IMR-90 (cell line): ENCODE measurements around the gene DNAJC25. TPM values are rescaled to one million over a fixed set of nuclear protein-coding genes. Genes with fewer than 3 reads are reported as not detected.

Experiments
- ATAC-seq: fragments of 200-7000 bp; cut with Tn5 transposase; 2 replicates; pipeline ENCODE4 v1.9.1; 2020; ENCODE audit warnings: low read depth, mild to moderate bottlenecking, moderate library complexity
- BruUV-seq: library from RNA; stranded (reverse); fragments of 400-500 nt; replicated peaks from 2 replicates; lab custom pipeline; 2021; lab: Mats Ljungman, UMichigan
- CTCF ChIA-PET: fragments of 300-600 bp; formaldehyde crosslinking; extraction: SDS; loops from one replicate; lab custom pipeline; 2021; ENCODE audit warnings: antibody characterized with exemption; lab: Yijun Ruan, JAX
- POLR2A ChIA-PET: fragments of 300-600 bp; sonication (Branson Sonifier 250); formaldehyde crosslinking; loops from one replicate; lab custom pipeline; 2022; ENCODE audit warnings: antibody characterized with exemption; ENCODE audit not compliant: unreplicated experiment; lab: Charles Lee
- DNase-seq: peaks from one replicate; pipeline ENCODE4 v3.0.0; 2013
- H2AFZ ChIP-seq: replicated peaks from 2 replicates; pipeline ENCODE3; 2013; ENCODE audit warnings: low read length, mild to moderate bottlenecking; ENCODE audit not compliant: poor library complexity
- H2AK5ac ChIP-seq: 2 replicates; pipeline ENCODE4 v1.6.1; 2013; ENCODE audit warnings: low read depth, low read length, inconsistent platforms
- H2AK9ac ChIP-seq: replicated peaks from 2 replicates; pipeline ENCODE3; 2013; ENCODE audit warnings: mild to moderate bottlenecking, low read depth, low read length, moderate library complexity; ENCODE audit not compliant: poor library complexity
- H2BK120ac ChIP-seq: 2 replicates; pipeline ENCODE4 v1.6.1; 2013; ENCODE audit warnings: low read depth, low read length, inconsistent platforms
- H2BK15ac ChIP-seq: 3 replicates; pipeline ENCODE4 v1.6.1; 2013; ENCODE audit warnings: low read depth, low read length, inconsistent platforms
- H2BK20ac ChIP-seq: 2 replicates; pipeline ENCODE4 v1.6.1; 2013; ENCODE audit warnings: low read depth, mild to moderate bottlenecking, inconsistent platforms, low read length, moderate library complexity
- H2BK5ac ChIP-seq: 2 replicates; pipeline ENCODE4 v1.6.1; 2013; ENCODE audit warnings: mild to moderate bottlenecking, low read depth, low read length, inconsistent platforms; ENCODE audit not compliant: poor library complexity, severe bottlenecking
- H3K14ac ChIP-seq: replicated peaks from 2 replicates; pipeline ENCODE4 v1.6.1; 2013; ENCODE audit warnings: low read depth, low read length, inconsistent platforms
- H3K18ac ChIP-seq: 2 replicates; pipeline ENCODE4 v1.6.1; 2013; ENCODE audit warnings: low read depth, low read length, control low read depth
- H3K23ac ChIP-seq: 2 replicates; pipeline ENCODE4 v1.6.1; 2013; ENCODE audit warnings: low read depth, low read length, inconsistent platforms
- H3K27ac ChIP-seq: 2 replicates; pipeline ENCODE4 v1.5.1; 2013; ENCODE audit warnings: mild to moderate bottlenecking, control low read depth, low read length; ENCODE audit not compliant: insufficient read depth
- H3K27me3 ChIP-seq: 2 replicates; pipeline ENCODE4 v1.6.1; 2013; ENCODE audit warnings: low read length; ENCODE audit not compliant: control insufficient read depth, insufficient read depth
- H3K36me3 ChIP-seq: 2 replicates; pipeline ENCODE4 v1.6.1; 2013; ENCODE audit warnings: low read length, mixed read lengths; ENCODE audit not compliant: control insufficient read depth, insufficient read depth
- H3K4ac ChIP-seq: 2 replicates; pipeline ENCODE4 v1.6.1; 2013; ENCODE audit warnings: low read depth, low read length, inconsistent platforms
- H3K4me1 ChIP-seq: 2 replicates; pipeline ENCODE4 v1.6.1; 2013; ENCODE audit warnings: low read length, mixed read lengths; ENCODE audit not compliant: control insufficient read depth, insufficient read depth
- H3K4me2 ChIP-seq: 2 replicates; pipeline ENCODE4 v1.6.1; 2013; ENCODE audit warnings: low read depth, mild to moderate bottlenecking, control low read depth, low read length, moderate library complexity
- H3K4me3 ChIP-seq: 2 replicates; pipeline ENCODE4 v1.5.1; 2013; ENCODE audit warnings: low read depth, mild to moderate bottlenecking, control low read depth, low read length, moderate library complexity; ENCODE audit not compliant: insufficient read depth
- H3K56ac ChIP-seq: 2 replicates; pipeline ENCODE4 v1.6.1; 2013; ENCODE audit warnings: low read length, inconsistent platforms; ENCODE audit not compliant: insufficient read depth; ENCODE audit errors: extremely low read depth
- H3K79me1 ChIP-seq, 2 experiments: 2 replicates each; pipeline ENCODE4 v1.6.1; 2013; ENCODE audit warnings: low read length in 2 of 2, inconsistent platforms in 1 of 2, low read depth in 1 of 2
- H3K9ac ChIP-seq: 2 replicates; pipeline ENCODE4 v1.6.1; 2013; ENCODE audit warnings: low read depth, low read length, control low read depth
- H3K9me1 ChIP-seq: 2 replicates; pipeline ENCODE4 v1.6.1; 2013; ENCODE audit warnings: low read length, inconsistent platforms; ENCODE audit not compliant: insufficient read depth
- H3K9me3 ChIP-seq: 2 replicates; pipeline ENCODE4 v1.6.1; 2013; ENCODE audit warnings: low read length; ENCODE audit not compliant: control insufficient read depth, insufficient read depth
- H4K20me1 ChIP-seq: 2 replicates; pipeline ENCODE4 v1.6.1; 2013; ENCODE audit warnings: low read length, inconsistent platforms; ENCODE audit not compliant: insufficient read depth
- H4K5ac ChIP-seq: 2 replicates; pipeline ENCODE4 v1.6.1; 2013; ENCODE audit warnings: mild to moderate bottlenecking, low read depth, low read length, control low read depth
- H4K8ac ChIP-seq, 2 experiments: 2 replicates each; pipeline ENCODE4 v1.6.1; 2013; ENCODE audit warnings: low read depth in 2 of 2, low read length in 2 of 2, control low read depth in 1 of 2, inconsistent platforms in 1 of 2
- H4K91ac ChIP-seq: 2 replicates; pipeline ENCODE4 v1.6.1; 2013; ENCODE audit warnings: low read depth, low read length, inconsistent platforms; ENCODE audit not compliant: insufficient read depth
- BHLHE40 ChIP-seq: fragments of 150-350 bp; IDR thresholded peaks from 2 replicates; pipeline ENCODE4 v1.6.1; 2016; ENCODE audit warnings: mild to moderate bottlenecking, low read depth, low read length
- CEBPB ChIP-seq: IDR thresholded peaks from 2 replicates; pipeline ENCODE4 v1.6.1; 2012; ENCODE audit warnings: low read depth, low read length, improper control_type of control experiment
- RCOR1 ChIP-seq: IDR thresholded peaks from 2 replicates; pipeline ENCODE4 v1.6.1; 2012; ENCODE audit warnings: mild to moderate bottlenecking, low read length, improper control_type of control experiment; ENCODE audit not compliant: insufficient replicate concordance
- SMC3 ChIP-seq: fragments of 150-350 bp; IDR thresholded peaks from 2 replicates; pipeline ENCODE4 v1.6.1; 2016; ENCODE audit warnings: low read depth, mild to moderate bottlenecking, antibody characterized with exemption, low read length, moderate library complexity
- WGBS, 2 experiments: methylation state at CpG; one replicate each; pipeline versions ENCODE4 v1.1.5 to v1.1.7; 2013; ENCODE audit warnings: missing lambda C conversion rate in 2 of 2; ENCODE audit not compliant: insufficient read length in 1 of 2; ENCODE audit errors: extremely low coverage in 2 of 2; 5-methylcytosine and 5-hydroxymethylcytosine counted together
- dilution Hi-C: fragments of 300-500 bp; cut with HindIII; formaldehyde crosslinking; loops from one replicate; pipeline ENCODE4 v1.14.3; 2018; ENCODE audit warnings: low sequenced_read_pairs; ENCODE audit not compliant: unreplicated experiment
- in situ Hi-C: fragments of 300-500 bp; cut with MboI; formaldehyde crosslinking; loops from 3 replicates; pipeline ENCODE4 v1.14.3; 2019; ENCODE audit warnings: low sequenced_read_pairs, inconsistent platforms, mixed read lengths
- intact Hi-C: fragments of 100-400 bp; cut with micrococcal nuclease; formaldehyde crosslinking; loops from 2 replicates; pipeline ENCODE4 v1.10.0; 2022
- polyA plus RNA-seq, 3 experiments: library from polyadenylated mRNA; depleted of rRNA; stranded (reverse); fragments of >200 nt; gene quantifications; 2 replicates each; pipeline ENCODE4 v1.2.3, GENCODE V29; 2012; ENCODE audit warnings: low replicate concordance in 1 of 3
- total RNA-seq: library from RNA; depleted of rRNA; stranded (reverse); fragments of >200 nt; gene quantifications from 2 replicates; pipeline ENCODE4 v1.2.3, GENCODE V29; 2012
- TF ChIP-seq, protein P1 (sequence below): fragments of 150-350 bp; IDR thresholded peaks from 2 replicates; pipeline ENCODE4 v1.6.1; 2017; ENCODE audit warnings: mild to moderate bottlenecking, antibody characterized with exemption, low read length, low read depth

The DNAJC25 gene
- total and polyA plus RNA-seq, 2 of the 4 experiments (the other 2 are of a cell fraction) = 3.2 to 6.6 TPM

DNA sequence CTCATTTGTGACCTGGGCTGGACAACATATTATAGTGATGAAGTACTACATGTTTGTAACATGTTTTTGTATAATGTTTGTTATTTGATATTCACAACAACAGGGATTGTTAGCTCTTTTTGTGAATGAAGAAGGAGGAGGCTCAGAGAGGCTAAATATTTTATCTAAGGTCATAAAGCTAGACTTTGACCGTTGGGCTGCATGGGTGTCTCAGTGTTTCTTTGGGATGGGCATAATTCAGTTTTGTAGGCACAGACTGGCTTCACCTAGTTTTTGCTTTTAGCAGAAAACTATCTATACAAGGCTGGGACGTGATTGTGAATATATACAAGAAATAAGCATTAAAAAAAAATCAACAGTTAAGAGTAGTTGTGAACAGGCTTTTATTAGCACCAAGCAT, 15.3 kb downstream of the DNAJC25 start:
- no peak overlapping the region for H4K8ac ChIP-seq
- H3K14ac ChIP-seq = no peak overlapping the region
- H3K56ac ChIP-seq = no peak overlapping the region
- H4K91ac ChIP-seq = no peak overlapping the region
- no TSS peak for BruUV-seq
- H3K23ac ChIP-seq = 0 out of 2 replicates have a peak overlapping the region, but pooled peaks have one; percentile 68
- no peak overlapping the region for H2AK9ac ChIP-seq
- no peak overlapping the region for H2AK5ac ChIP-seq
- no peaks in the 10 kb centered on the region for H3K4me1 ChIP-seq
- ATAC-seq (no peak), DNase-seq (no peak)
- intact Hi-C loops = no loop called here
- peaks cover 24 to 50% of the 10 kb centered on the region in 2 experiments for H3K79me1 ChIP-seq
- no peak overlapping the region for H2BK15ac ChIP-seq
- H2BK20ac ChIP-seq = no peak overlapping the region
- no peak overlapping the region for H3K4me3 ChIP-seq
- peaks cover 3% of the 10 kb centered on the region; the same call in 1 of the 2 replicates for H3K9me1 ChIP-seq
- no peaks in the 10 kb centered on the region for H3K9me3 ChIP-seq
- H3K4me2 ChIP-seq = no peak overlapping the region
- no peak overlapping the region for H3K18ac ChIP-seq
- peaks cover 22% of the 10 kb centered on the region for H3K36me3 ChIP-seq
- H3K27ac ChIP-seq = no peak overlapping the region; the same call in 1 of the 2 replicates
- CTCF ChIA-PET = no interaction called here
- H2AFZ ChIP-seq = no peak overlapping the region
- peaks cover 6% of the 10 kb centered on the region; the same call in 1 of the 2 replicates for H4K20me1 ChIP-seq
- no peak overlapping the region for H4K5ac ChIP-seq
- H3K4ac ChIP-seq = no peak overlapping the region
- H3K9ac ChIP-seq = no peak overlapping the region
- H3K27me3 ChIP-seq = no peaks in the 10 kb centered on the region
- no CpG with 5 or more reads among the region's 2 CpGs for WGBS, 2 experiments
- TF ChIP-seq SMC3 = no peak
- TF ChIP-seq, protein P1, sequence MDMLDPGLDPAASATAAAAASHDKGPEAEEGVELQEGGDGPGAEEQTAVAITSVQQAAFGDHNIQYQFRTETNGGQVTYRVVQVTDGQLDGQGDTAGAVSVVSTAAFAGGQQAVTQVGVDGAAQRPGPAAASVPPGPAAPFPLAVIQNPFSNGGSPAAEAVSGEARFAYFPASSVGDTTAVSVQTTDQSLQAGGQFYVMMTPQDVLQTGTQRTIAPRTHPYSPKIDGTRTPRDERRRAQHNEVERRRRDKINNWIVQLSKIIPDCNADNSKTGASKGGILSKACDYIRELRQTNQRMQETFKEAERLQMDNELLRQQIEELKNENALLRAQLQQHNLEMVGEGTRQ = no peak
- TF ChIP-seq CEBPB = no peak
- no peak for TF ChIP-seq RCOR1
- no peak for TF ChIP-seq BHLHE40
- POLR2A ChIA-PET = no interaction called here
- in situ Hi-C loops = no loop called here
- dilution Hi-C loops = no loop called here
- no peak overlapping the region for H2BK120ac ChIP-seq
- H2BK5ac ChIP-seq = no peak overlapping the region
